ENCODE results near the gene TSPAN9. TPM values are rescaled to one million over a fixed set of nuclear protein-coding genes. Genes with fewer than 3 reads are reported as not detected.

The TSPAN9 gene
- total RNA-seq, 2 experiments from 2014 or later = 0.07 TPM; not detected in 1

DNA sequence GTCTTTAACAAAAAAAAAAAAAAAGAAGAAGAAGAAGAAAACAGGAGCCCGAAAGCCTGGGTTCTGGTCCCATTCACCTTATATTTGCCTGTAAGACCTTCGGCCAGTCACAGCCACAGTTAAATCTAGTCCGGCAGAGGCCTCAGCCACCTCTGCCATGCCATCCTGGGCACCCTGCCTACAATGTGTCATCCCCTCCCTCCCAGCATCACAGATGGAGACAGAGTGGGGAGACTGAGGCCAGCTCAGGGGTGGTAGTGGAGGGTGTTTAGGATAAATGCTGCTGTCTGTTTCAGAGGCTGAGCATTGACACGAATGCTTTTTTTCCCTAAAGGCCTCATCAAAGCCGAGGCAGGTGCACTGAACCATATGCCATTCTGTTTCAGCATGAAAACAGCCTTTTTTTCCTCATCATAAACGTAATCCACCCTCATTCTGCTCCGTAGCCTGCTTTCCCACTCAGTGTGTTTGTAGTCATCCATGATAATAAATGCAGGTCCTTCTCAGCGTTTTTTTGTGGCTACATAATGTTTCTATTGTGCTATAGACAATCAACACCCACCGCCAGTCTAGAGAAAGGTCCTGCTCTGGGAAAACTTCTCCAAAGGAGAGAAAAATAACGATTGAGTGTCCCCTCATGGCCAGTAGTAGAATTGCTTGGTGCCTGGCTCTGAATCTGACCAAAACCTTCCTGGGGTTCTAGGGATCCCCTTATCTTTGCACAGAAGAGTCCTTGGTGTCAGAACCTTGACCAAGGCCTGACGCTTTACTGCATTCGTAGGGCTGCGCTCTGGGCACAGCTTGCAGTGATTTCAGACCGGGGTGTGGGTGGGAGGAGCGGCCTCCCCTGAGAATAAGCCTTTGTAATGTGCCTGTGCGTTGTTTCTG is 41.1 kb upstream of the TSPAN9 start:
- TF ChIP-seq, protein P1, sequence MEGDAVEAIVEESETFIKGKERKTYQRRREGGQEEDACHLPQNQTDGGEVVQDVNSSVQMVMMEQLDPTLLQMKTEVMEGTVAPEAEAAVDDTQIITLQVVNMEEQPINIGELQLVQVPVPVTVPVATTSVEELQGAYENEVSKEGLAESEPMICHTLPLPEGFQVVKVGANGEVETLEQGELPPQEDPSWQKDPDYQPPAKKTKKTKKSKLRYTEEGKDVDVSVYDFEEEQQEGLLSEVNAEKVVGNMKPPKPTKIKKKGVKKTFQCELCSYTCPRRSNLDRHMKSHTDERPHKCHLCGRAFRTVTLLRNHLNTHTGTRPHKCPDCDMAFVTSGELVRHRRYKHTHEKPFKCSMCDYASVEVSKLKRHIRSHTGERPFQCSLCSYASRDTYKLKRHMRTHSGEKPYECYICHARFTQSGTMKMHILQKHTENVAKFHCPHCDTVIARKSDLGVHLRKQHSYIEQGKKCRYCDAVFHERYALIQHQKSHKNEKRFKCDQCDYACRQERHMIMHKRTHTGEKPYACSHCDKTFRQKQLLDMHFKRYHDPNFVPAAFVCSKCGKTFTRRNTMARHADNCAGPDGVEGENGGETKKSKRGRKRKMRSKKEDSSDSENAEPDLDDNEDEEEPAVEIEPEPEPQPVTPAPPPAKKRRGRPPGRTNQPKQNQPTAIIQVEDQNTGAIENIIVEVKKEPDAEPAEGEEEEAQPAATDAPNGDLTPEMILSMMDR (IDR thresholded peaks at IDR 0.05) = no peak
- intact Hi-C loops (cut with micrococcal nuclease) = no loop called here
- POLR2A ChIA-PET = no interaction called here
- Mint-ChIP-seq H3K9me3 (no peaks in the 10 kb centered on the region), H3K36me3 (ENCODE audit: low read depth) (no peaks in the 10 kb centered on the region), H3K27me3 (no peaks in the 10 kb centered on the region), H3K4me1 (ENCODE audit: low read depth) (no peaks in the 10 kb centered on the region), H3K4me3 (no peak overlapping the region), H3K27ac (no peak overlapping the region)
- DNase-seq = no peak
- CTCF ChIA-PET = no interaction called here
- no peak for ATAC-seq

DNA sequence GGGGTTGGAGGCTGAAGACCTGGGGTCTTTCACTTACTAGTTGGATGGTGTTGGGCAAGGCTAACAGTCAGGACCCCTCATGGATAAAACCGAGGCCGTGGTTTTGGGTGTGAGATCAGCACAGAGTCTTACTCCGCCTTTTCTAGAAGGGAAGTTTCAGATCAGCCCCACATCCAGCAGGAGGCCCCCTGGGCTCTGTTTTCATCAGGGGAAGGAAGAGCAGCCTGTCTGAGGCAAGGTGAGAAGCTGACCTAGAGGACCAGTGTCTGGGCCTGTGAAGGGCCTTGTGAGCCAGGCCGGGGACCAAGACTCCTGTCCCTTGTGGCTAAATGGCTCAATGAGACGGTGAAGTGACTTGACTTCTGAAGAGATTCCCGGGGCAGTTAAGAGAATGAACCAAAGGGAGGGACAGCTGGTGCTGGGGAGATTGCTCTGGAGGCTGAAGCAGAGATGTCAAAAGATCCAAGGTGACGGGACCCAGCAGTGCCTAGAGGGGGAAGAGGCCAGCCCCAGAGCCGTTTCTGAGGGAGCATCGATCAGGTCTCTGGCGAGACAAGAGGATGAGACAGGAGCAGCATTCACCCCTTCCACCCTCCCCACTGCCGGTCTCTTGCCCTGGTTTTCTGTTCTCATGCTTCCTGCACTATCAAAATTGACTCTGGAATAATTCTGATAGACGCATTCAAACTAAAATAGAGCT is 40.1 kb upstream of the TSPAN9 start:
- H3K36me3 Mint-ChIP-seq (ENCODE audit: low read depth) = no peaks in the 10 kb centered on the region
- no peak overlapping the region for H3K4me3 Mint-ChIP-seq
- H3K27me3 Mint-ChIP-seq = peaks cover 1% of the 10 kb centered on the region
- DNase-seq (no peak), ATAC-seq (no peak)
- ChIA-PET CTCF (interaction anchor here (0.7 kb wide), 1 partner anchor 183 kb away, joined by 3 read pairs; no protein-coding TSS in a partner anchor), POLR2A (no interaction called here)
- intact Hi-C loops (cut with micrococcal nuclease) = no loop called here
- H3K4me1 Mint-ChIP-seq (ENCODE audit: low read depth) = no peaks in the 10 kb centered on the region
- H3K27ac Mint-ChIP-seq = no peak overlapping the region
- TF ChIP-seq, protein P1 (IDR thresholded peaks at IDR 0.05) = no peak
- no peaks in the 10 kb centered on the region for H3K9me3 Mint-ChIP-seq

DNA sequence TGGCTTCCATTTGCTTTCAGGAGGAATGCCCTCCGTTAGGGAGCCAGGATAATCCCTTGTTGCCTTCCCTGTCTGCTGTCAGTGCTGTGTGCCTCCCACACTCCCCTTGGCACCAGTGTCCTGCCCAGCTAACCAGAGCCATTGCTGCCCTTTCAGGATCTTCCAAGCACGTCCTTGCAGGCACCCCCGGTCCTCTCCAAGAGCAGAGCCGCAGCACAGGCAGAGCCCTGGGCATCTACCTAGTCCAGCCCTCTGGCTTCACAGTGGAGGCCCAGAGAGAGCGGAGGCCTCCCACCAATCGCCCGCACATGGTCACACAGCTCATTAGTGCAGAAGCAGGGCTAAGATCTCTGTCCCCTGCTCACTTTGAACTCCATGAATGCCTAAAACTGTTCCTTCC is 39.0 kb upstream of the TSPAN9 start:
- ChIA-PET POLR2A (no interaction called here), CTCF (no interaction called here)
- Mint-ChIP-seq H3K36me3 (ENCODE audit: low read depth) (no peaks in the 10 kb centered on the region), H3K27ac (no peak overlapping the region), H3K4me3 (no peak overlapping the region), H3K4me1 (ENCODE audit: low read depth) (no peaks in the 10 kb centered on the region), H3K9me3 (no peaks in the 10 kb centered on the region), H3K27me3 (peaks cover 5% of the 10 kb centered on the region)
- ATAC-seq (no peak), DNase-seq (no peak)
- intact Hi-C loops (cut with micrococcal nuclease) = no loop called here
- TF ChIP-seq, protein P1 (IDR thresholded peaks at IDR 0.05) = no peak

DNA sequence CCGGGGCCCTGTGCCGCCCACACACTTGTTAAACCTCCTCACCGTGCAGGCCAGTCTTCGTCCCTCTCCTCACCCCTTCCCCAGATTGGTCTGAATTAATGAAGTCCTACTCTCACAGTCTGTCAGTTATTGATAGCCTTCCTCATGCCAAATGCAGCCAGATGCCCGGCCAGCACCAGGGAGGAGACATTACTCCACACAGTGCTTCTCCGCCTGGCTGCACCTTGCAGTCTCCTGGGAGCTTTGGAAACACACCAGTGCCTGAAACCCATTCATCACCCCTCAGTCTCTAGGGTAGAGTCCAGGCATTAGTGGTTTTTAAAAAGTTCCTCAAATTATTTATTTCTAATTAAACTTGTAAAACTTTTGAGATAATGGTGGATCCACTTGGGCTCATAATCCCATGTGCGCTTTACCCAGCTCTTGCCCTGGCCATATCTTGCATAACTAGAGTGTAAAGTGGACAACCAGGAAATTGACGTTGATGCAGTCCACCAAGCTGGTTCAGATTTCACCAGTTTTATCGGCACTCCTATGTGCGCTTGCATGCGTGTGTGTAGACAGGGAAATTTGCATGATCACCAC is 38.2 kb upstream of the TSPAN9 start:
- Mint-ChIP-seq H3K9me3 (no peaks in the 10 kb centered on the region), H3K27ac (no peak overlapping the region), H3K4me1 (ENCODE audit: low read depth) (no peaks in the 10 kb centered on the region), H3K4me3 (no peak overlapping the region), H3K27me3 (peaks cover 14% of the 10 kb centered on the region), H3K36me3 (ENCODE audit: low read depth) (no peaks in the 10 kb centered on the region)
- ChIA-PET CTCF (interaction anchor here (0.6 kb wide), 1 partner anchor 23 kb away, joined by 3 read pairs; no protein-coding TSS in a partner anchor), POLR2A (no interaction called here)
- no peak for ATAC-seq
- no peak for DNase-seq
- TF ChIP-seq, protein P1 (IDR thresholded peaks at IDR 0.05) = no peak
- intact Hi-C loops (cut with micrococcal nuclease) = no loop called here
